Kidney epithelial cell (primary cell): ENCODE results near the gene ARAP3. TPM values are rescaled to one million over a fixed set of nuclear protein-coding genes. Genes with fewer than 3 reads are reported as not detected.

Experiments used
- DNase-seq: peaks from one replicate; pipeline ENCODE4 v3.0.0-alpha.2; 2010; ENCODE audit warnings: low read depth
- H3K27me3 ChIP-seq: 2 replicates; pipeline ENCODE4 v1.6.0; 2011; ENCODE audit warnings: low read length; ENCODE audit not compliant: control insufficient read depth, insufficient read depth
- H3K36me3 ChIP-seq: 2 replicates; pipeline ENCODE4 v1.5.1; 2011; ENCODE audit warnings: low read length; ENCODE audit not compliant: control insufficient read depth, insufficient read depth
- H3K4me3 ChIP-seq: 2 replicates; pipeline ENCODE4 v1.5.1; 2011; ENCODE audit warnings: low read depth, mild to moderate bottlenecking, control low read depth, low read length
- CTCF ChIP-seq: IDR thresholded peaks from 2 replicates; pipeline ENCODE4 v1.5.1; 2011; ENCODE audit warnings: mild to moderate bottlenecking, moderate library complexity, low read length, control low read depth, inconsistent platforms; ENCODE audit not compliant: insufficient read depth, poor library complexity, severe bottlenecking
- total RNA-seq: library from RNA; depleted of rRNA; stranded (reverse); fragments of >200 nt; gene quantifications from 2 replicates; pipeline ENCODE4 v1.2.3, GENCODE V29; 2015

The ARAP3 gene
- total RNA-seq, 1 donor from 2014 or later = 9.2 TPM

GRCh38 chr5:141695627-141696215, 13.7 kb upstream of the ARAP3 start:
- Histone ChIP-seq H3K36me3 (no peaks in the 10 kb centered on the region), H3K27me3 (peaks cover 30% of the 10 kb centered on the region), H3K4me3 (no peak overlapping the region)
- DNase-seq = no peak
- no peak for TF ChIP-seq CTCF

GRCh38 chr5:141694479-141694878, 12.4 kb upstream of the ARAP3 start:
- Histone ChIP-seq H3K36me3 (no peaks in the 10 kb centered on the region), H3K4me3 (no peak overlapping the region), H3K27me3 (peaks cover 25% of the 10 kb centered on the region)
- no peak for TF ChIP-seq CTCF
- no peak for DNase-seq

DNA sequence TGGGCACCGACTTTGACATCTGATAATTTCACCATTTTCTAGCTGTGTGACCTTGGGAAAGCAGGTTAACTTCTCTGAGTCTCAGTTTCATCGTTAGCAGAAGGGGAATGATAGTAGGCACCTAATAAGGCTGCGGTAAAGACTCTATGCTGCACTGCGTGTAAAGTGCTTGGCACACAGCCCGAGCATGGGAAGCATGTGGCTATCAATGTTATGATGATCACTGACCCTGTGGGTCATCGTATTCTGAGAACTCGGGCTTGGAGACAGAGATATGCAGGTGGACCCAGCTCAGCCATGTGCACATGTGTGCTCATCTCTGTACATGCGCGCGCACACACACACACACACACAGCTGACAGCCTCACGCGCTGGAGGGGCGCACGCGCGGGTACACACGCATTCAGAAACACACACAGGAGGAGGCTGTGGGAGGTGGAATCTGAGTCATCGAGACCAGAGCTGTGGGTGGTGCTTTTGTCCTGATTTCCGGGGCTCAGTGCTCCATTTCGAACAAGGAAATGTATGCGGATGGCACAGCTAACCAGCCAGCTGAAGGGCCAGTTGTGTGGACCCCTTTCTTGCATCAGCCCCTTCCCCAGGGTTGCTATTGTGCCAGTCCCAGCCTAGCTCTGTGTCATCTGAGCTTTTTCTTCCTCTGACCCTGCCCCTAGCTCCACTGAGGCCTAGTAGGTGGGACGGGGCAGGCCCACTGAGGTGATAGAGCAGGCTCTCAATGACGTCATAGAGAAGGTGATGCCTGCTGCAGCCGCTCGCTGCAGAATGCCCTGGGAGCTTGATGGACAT, 11.1 kb upstream of the ARAP3 start:
- TF ChIP-seq CTCF = no peak
- no peak for DNase-seq
- Histone ChIP-seq H3K4me3 (no peak overlapping the region), H3K27me3 (peaks cover 29% of the 10 kb centered on the region), H3K36me3 (no peaks in the 10 kb centered on the region)

GRCh38 chr5:141692533-141692888, 10.5 kb upstream of the ARAP3 start:
- DNase-seq = no peak
- no peak overlapping the region for H3K4me3 ChIP-seq
- TF ChIP-seq CTCF = no peak
- H3K27me3 ChIP-seq = peaks cover 26% of the 10 kb centered on the region
- H3K36me3 ChIP-seq = no peaks in the 10 kb centered on the region

DNA sequence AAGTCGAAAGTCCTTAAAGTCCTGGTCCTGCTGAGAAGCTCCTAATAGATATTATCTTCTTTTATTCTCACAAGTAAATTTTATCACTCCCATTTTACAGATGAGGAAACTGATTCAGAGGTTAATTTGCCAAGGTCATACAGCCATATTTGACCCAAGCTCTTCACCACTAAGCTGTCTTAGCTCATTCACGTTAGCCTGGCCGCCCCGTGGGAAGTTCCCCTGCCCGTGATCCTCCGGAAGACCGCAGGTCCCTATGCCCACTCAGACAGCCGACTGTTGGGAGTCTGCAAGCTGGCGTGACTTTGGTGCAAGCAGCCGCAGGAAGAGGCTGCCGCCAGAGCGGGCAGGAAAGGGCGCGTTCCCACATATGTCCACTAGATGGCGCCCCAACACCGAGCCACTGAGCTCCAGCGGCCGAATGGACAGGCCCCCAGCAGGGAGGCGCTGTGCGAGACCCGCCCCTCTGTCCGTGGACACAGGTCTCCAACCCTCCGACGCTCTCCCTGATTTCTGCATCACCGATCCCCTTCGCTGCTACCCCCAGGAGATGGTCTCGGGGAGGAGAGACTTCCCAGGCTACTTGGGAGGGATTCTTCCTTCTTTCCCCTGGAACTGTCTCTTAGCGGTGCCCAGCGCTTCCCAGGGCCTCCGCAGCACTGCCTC, 10.0 kb upstream of the ARAP3 start:
- Histone ChIP-seq H3K4me3 (no peak overlapping the region), H3K36me3 (no peaks in the 10 kb centered on the region), H3K27me3 (peaks cover 25% of the 10 kb centered on the region)
- DNase-seq = no peak
- TF ChIP-seq CTCF = peak; percentile 99
